C4-2B (cell line): ENCODE measurements around the gene SLC8A1.

ENCODE experiments used
- ZFX ChIP-seq: fragments of 450-650 bp; IDR thresholded peaks from 2 replicates; pipeline ENCODE4 v1.6.1; 2017
- TF ChIP-seq, protein P1 (sequence below): fragments of 450-650 bp; conservative IDR thresholded peaks from 2 replicates; pipeline ENCODE4 v1.5.1; 2017; ENCODE audit warnings: mild to moderate bottlenecking

- TF ChIP-seq, protein P1, sequence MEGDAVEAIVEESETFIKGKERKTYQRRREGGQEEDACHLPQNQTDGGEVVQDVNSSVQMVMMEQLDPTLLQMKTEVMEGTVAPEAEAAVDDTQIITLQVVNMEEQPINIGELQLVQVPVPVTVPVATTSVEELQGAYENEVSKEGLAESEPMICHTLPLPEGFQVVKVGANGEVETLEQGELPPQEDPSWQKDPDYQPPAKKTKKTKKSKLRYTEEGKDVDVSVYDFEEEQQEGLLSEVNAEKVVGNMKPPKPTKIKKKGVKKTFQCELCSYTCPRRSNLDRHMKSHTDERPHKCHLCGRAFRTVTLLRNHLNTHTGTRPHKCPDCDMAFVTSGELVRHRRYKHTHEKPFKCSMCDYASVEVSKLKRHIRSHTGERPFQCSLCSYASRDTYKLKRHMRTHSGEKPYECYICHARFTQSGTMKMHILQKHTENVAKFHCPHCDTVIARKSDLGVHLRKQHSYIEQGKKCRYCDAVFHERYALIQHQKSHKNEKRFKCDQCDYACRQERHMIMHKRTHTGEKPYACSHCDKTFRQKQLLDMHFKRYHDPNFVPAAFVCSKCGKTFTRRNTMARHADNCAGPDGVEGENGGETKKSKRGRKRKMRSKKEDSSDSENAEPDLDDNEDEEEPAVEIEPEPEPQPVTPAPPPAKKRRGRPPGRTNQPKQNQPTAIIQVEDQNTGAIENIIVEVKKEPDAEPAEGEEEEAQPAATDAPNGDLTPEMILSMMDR: no peak
- no peak for TF ChIP-seq ZFX
Measured at GRCh38 chr2:40209761-40210160, 242.1 kb downstream of the SLC8A1 start.
